ENCODE measurements around the gene CYB5RL. TPM values are rescaled to one million over a fixed set of nuclear protein-coding genes. Genes with fewer than 3 reads are reported as not detected.

The CYB5RL gene
- total and polyA plus RNA-seq, 2 donors (not counting 3 experiments of a cell fraction or from before 2014, with no cell fraction given): 5.8 to 8.6 TPM

DNA sequence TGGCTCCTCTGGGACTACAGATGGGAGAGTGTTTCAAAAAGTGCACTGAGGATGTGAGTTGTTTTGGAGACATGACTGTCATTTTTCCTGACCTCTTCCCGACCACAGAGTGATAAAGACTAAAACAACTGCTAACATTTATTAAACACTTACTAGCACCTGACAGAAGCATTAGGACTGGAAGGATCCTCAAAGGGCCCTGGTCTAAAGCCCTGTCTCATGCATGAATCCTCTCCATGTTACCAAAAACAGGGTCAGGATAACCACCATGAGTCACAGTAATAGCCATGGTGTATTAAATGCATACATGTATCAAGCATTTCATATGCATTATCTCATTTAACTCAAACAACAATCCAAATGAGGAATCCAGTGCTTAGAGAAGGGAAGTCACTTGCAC lies 11.5 kb downstream of the CYB5RL start:
- Histone ChIP-seq H3K4me3 (replicated peaks in 1 of 3; ENCODE audit: insufficient read depth in 1 of 3, low read depth in 1 of 3, low read length in 3 of 3) (no peak overlapping the region), H2AFZ (ENCODE audit: low read depth, low read length) (no peak overlapping the region), H3K9ac (replicated peaks; ENCODE audit: extremely low read depth, insufficient read depth, low read length) (no peak overlapping the region), H3K79me2 (ENCODE audit: control insufficient read depth, insufficient read depth, low read length) (no peaks in the 10 kb centered on the region), H3K9me3 (replicated peaks; ENCODE audit: control insufficient read depth, insufficient read depth, low read length) (no peaks in the 10 kb centered on the region), H3K4me1 (ENCODE audit: control insufficient read depth, extremely low read depth, insufficient read depth, low read length) (no peaks in the 10 kb centered on the region), H4K20me1 (replicated peaks; ENCODE audit: control insufficient read depth, extremely low read depth, insufficient read depth, low read length) (no peaks in the 10 kb centered on the region), H3K36me3 (ENCODE audit: control insufficient read depth in 2 of 2, extremely low read depth in 1 of 2, insufficient read depth in 2 of 2, low read length in 2 of 2) (no peaks in the 10 kb centered on the region), H3K4me2 (ENCODE audit: insufficient read depth, low read length) (no peak overlapping the region), H3K27ac (ENCODE audit: insufficient read depth, low read depth, low read length) (no peak overlapping the region), H3K27me3 (ENCODE audit: control insufficient read depth in 2 of 2, insufficient read depth in 2 of 2, low read length in 2 of 2) (no peaks in the 10 kb centered on the region), H3K9me1 (replicated peaks; ENCODE audit: control insufficient read depth, extremely low read depth, insufficient read depth, low read length) (no peaks in the 10 kb centered on the region)
- intact Hi-C loops (cut with micrococcal nuclease) (no loop called here), dilution Hi-C loops (cut with MboI; ENCODE audit: extremely low pct_ligation_motif_present, low sequenced_read_pairs) (no loop called here)
- FAIRE-seq (no peak), DNase-seq (ENCODE audit: low read depth, low spot score) (no peak)
- POLR2A ChIA-PET: no interaction called here
- no TSS peak for BruUV-seq (replicated peaks)
- CTCF ChIA-PET: no interaction called here
- TF ChIP-seq EZH2 (IDR thresholded peaks at IDR 0.05; ENCODE audit: borderline replicate concordance, low read depth, low read length, severe bottlenecking): no peak
- TF ChIP-seq POLR2A (IDR thresholded peaks at IDR 0.05; ENCODE audit: low read depth, low read length): no peak
- TF ChIP-seq, protein P1, sequence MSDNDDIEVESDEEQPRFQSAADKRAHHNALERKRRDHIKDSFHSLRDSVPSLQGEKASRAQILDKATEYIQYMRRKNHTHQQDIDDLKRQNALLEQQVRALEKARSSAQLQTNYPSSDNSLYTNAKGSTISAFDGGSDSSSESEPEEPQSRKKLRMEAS (IDR thresholded peaks at IDR 0.05; ENCODE audit: insufficient read depth, insufficient read length): no peak
- TF ChIP-seq FOS (IDR thresholded peaks at IDR 0.05; ENCODE audit: borderline replicate concordance, insufficient read depth, low read length): no peak

DNA sequence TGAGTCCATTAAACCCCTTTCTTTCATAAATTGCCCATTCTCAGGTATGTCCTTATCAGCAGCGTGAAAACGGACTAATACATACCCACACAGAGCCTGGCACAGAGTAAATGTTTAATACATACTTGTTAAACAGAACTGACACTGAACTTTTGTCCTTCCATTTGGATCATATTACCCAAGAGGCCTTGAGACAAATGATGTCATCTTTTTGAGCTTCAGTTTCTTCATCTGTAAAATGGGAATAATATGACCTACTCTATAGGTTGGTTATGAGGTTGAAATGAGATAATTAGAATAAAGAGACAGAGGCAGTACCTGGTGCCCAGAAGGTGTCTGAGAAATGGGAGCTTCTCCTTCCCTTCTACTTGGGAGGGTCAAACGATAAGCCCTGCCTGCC lies 13.8 kb downstream of the CYB5RL start:
- intact Hi-C loops (cut with micrococcal nuclease): no loop called here
- CTCF ChIA-PET: no interaction called here
- H3K27ac ChIP-seq (ENCODE audit: insufficient read depth, low read depth, low read length): no peak overlapping the region
- no TSS peak for BruUV-seq (replicated peaks)
- dilution Hi-C loops (cut with MboI; ENCODE audit: extremely low pct_ligation_motif_present, low sequenced_read_pairs): no loop called here
- DNase-seq (ENCODE audit: low read depth, low spot score): no peak
- no peak overlapping the region for H3K4me3 ChIP-seq (replicated peaks in 1 of 3; ENCODE audit: insufficient read depth in 1 of 3, low read depth in 1 of 3, low read length in 3 of 3)
- TF ChIP-seq GATA2 (IDR thresholded peaks at IDR 0.05; ENCODE audit: insufficient read depth, insufficient read length, low read depth, low read length) (no peak), FOS (IDR thresholded peaks at IDR 0.05; ENCODE audit: borderline replicate concordance, insufficient read depth, low read length) (no peak), POLR2A (IDR thresholded peaks at IDR 0.05; ENCODE audit: low read depth, low read length) (no peak), JUN (IDR thresholded peaks at IDR 0.05; ENCODE audit: borderline replicate concordance, insufficient read depth, insufficient read length, low read depth) (no peak), POLR2AphosphoS5 (IDR thresholded peaks at IDR 0.05; ENCODE audit: insufficient read depth, low read depth, low read length) (no peak), EZH2 (IDR thresholded peaks at IDR 0.05; ENCODE audit: borderline replicate concordance, low read depth, low read length, severe bottlenecking) (no peak), MYC (IDR thresholded peaks at IDR 0.05; ENCODE audit: low read depth, low read length) (no peak)
- TF ChIP-seq, protein P2, sequence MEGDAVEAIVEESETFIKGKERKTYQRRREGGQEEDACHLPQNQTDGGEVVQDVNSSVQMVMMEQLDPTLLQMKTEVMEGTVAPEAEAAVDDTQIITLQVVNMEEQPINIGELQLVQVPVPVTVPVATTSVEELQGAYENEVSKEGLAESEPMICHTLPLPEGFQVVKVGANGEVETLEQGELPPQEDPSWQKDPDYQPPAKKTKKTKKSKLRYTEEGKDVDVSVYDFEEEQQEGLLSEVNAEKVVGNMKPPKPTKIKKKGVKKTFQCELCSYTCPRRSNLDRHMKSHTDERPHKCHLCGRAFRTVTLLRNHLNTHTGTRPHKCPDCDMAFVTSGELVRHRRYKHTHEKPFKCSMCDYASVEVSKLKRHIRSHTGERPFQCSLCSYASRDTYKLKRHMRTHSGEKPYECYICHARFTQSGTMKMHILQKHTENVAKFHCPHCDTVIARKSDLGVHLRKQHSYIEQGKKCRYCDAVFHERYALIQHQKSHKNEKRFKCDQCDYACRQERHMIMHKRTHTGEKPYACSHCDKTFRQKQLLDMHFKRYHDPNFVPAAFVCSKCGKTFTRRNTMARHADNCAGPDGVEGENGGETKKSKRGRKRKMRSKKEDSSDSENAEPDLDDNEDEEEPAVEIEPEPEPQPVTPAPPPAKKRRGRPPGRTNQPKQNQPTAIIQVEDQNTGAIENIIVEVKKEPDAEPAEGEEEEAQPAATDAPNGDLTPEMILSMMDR (IDR thresholded peaks at IDR 0.05; ENCODE audit: extremely low read depth in 1 of 2, insufficient read depth in 1 of 2, low read depth in 1 of 2, low read length in 2 of 2): no peak
- TF ChIP-seq, protein P1 (IDR thresholded peaks at IDR 0.05; ENCODE audit: insufficient read depth, insufficient read length): no peak
- no peaks in the 10 kb centered on the region for H3K27me3 ChIP-seq (ENCODE audit: control insufficient read depth in 2 of 2, insufficient read depth in 2 of 2, low read length in 2 of 2)
- no peak overlapping the region for H3K4me2 ChIP-seq (ENCODE audit: insufficient read depth, low read length)
- no peaks in the 10 kb centered on the region for H3K79me2 ChIP-seq (ENCODE audit: control insufficient read depth, insufficient read depth, low read length)
- H3K4me1 ChIP-seq (ENCODE audit: control insufficient read depth, extremely low read depth, insufficient read depth, low read length): peaks cover 5% of the 10 kb centered on the region
- no peaks in the 10 kb centered on the region for H3K9me3 ChIP-seq (replicated peaks; ENCODE audit: control insufficient read depth, insufficient read depth, low read length)
- no peaks in the 10 kb centered on the region for H3K9me1 ChIP-seq (replicated peaks; ENCODE audit: control insufficient read depth, extremely low read depth, insufficient read depth, low read length)
- H4K20me1 ChIP-seq (replicated peaks; ENCODE audit: control insufficient read depth, extremely low read depth, insufficient read depth, low read length): no peaks in the 10 kb centered on the region
- POLR2A ChIA-PET: no interaction called here
- no peak for FAIRE-seq
- no peaks in the 10 kb centered on the region for H3K36me3 ChIP-seq (ENCODE audit: control insufficient read depth in 2 of 2, extremely low read depth in 1 of 2, insufficient read depth in 2 of 2, low read length in 2 of 2)
- no peak overlapping the region for H2AFZ ChIP-seq (ENCODE audit: low read depth, low read length)
- no peak overlapping the region for H3K9ac ChIP-seq (replicated peaks; ENCODE audit: extremely low read depth, insufficient read depth, low read length)

Measured in endothelial cell of umbilical vein (primary cell).